Keratinocyte (primary cell): ENCODE data around the gene HS6ST3. TPM values are rescaled to one million over a fixed set of nuclear protein-coding genes. Genes with fewer than 3 reads are reported as not detected.

Experiments
- DNase-seq: peaks from one replicate; pipeline ENCODE4 v3.0.0-alpha.2; 2011; ENCODE audit warnings: low read depth, missing footprints, low spot score
- FAIRE-seq: peaks from 2 replicates; lab custom pipeline; 2011; peaks lifted over from hg19 to GRCh38; lab: Jason Lieb, UNC
- H2AFZ ChIP-seq: 2 replicates; pipeline ENCODE4 v1.6.0; 2012; ENCODE audit warnings: low read length, control low read depth, inconsistent platforms; ENCODE audit not compliant: control insufficient read depth
- H3K27ac ChIP-seq: 2 replicates; pipeline ENCODE4 v1.5.1; 2011; ENCODE audit warnings: low read length; ENCODE audit not compliant: control insufficient read depth, insufficient read depth
- H3K27me3 ChIP-seq: 3 replicates; pipeline ENCODE4 v1.6.0; 2011; ENCODE audit warnings: low read length; ENCODE audit not compliant: control insufficient read depth, insufficient read depth; ENCODE audit errors: extremely low read depth
- H3K36me3 ChIP-seq, 2 experiments: 2 replicates in 1 of 2; 3 replicates in 1 of 2; pipeline ENCODE4 v1.5.1; 2011; ENCODE audit warnings: low read length in 2 of 2, mild to moderate bottlenecking in 1 of 2; ENCODE audit not compliant: control insufficient read depth in 2 of 2, insufficient read depth in 2 of 2; ENCODE audit errors: extremely low read depth in 1 of 2
- H3K4me1 ChIP-seq: 3 replicates; pipeline ENCODE4 v1.5.1; 2011; ENCODE audit warnings: low read length; ENCODE audit not compliant: control insufficient read depth, insufficient read depth; ENCODE audit errors: extremely low read depth
- H3K4me2 ChIP-seq: 3 replicates; pipeline ENCODE4 v1.6.0; 2011; ENCODE audit warnings: low read depth, low read length; ENCODE audit not compliant: control insufficient read depth, insufficient read depth; ENCODE audit errors: extremely low read depth
- H3K4me3 ChIP-seq, 3 experiments: fragments of 200-600 bp in 1 of 3; sonication (generic) in 1 of 3; 2 replicates in 2 of 3; 3 replicates in 1 of 3; pipeline ENCODE4 v1.5.1; 2011 to 2016; ENCODE audit warnings: low read length in 3 of 3, mild to moderate bottlenecking in 3 of 3, control low read depth in 2 of 3, inconsistent platforms in 1 of 3, low read depth in 1 of 3, mixed read lengths in 1 of 3, mixed run types in 1 of 3, moderate library complexity in 1 of 3; ENCODE audit not compliant: control insufficient read depth in 2 of 3, insufficient read depth in 2 of 3; ENCODE audit errors: extremely low read depth in 1 of 3
- H3K79me2 ChIP-seq: 2 replicates; pipeline ENCODE4 v1.6.0; 2012; ENCODE audit warnings: low read length; ENCODE audit not compliant: control insufficient read depth, insufficient read depth
- H3K9ac ChIP-seq: 3 replicates; pipeline ENCODE4 v1.6.0; 2011; ENCODE audit warnings: low read length; ENCODE audit not compliant: control insufficient read depth, insufficient read depth; ENCODE audit errors: extremely low read depth
- H3K9me1 ChIP-seq: 3 replicates; pipeline ENCODE4 v1.6.0; 2011; ENCODE audit warnings: low read length; ENCODE audit not compliant: control insufficient read depth, insufficient read depth; ENCODE audit errors: extremely low read depth
- H3K9me3 ChIP-seq: 2 replicates; pipeline ENCODE4 v1.5.1; 2012; ENCODE audit warnings: low read depth, low read length; ENCODE audit not compliant: control insufficient read depth
- H4K20me1 ChIP-seq: 3 replicates; pipeline ENCODE4 v1.6.0; 2011; ENCODE audit warnings: low read length; ENCODE audit not compliant: control insufficient read depth, insufficient read depth; ENCODE audit errors: extremely low read depth
- CTCF ChIP-seq, 3 experiments: IDR thresholded peaks in 1 of 3; conservative IDR thresholded peaks in 1 of 3; optimal IDR thresholded peaks in 1 of 3; 2 replicates in 2 of 3; 3 replicates in 1 of 3; pipeline versions ENCODE3 to v1.5.1; 2011; ENCODE audit warnings: low read length in 3 of 3, mild to moderate bottlenecking in 3 of 3, moderate library complexity in 2 of 3, control low read depth in 1 of 3, inconsistent platforms in 1 of 3; ENCODE audit not compliant: insufficient read depth in 2 of 3; ENCODE audit errors: extremely low read depth in 1 of 3
- EZH2 ChIP-seq: IDR thresholded peaks from one replicate; pipeline ENCODE4 v1.6.1; 2012; ENCODE audit warnings: inconsistent platforms, mild to moderate bottlenecking, low read length, moderate library complexity
- dilution Hi-C: fragments of 300-500 bp; cut with MboI; formaldehyde crosslinking; loops from one replicate; pipeline ENCODE4 v1.7.0; 2020; ENCODE audit warnings: low sequenced_read_pairs; ENCODE audit not compliant: extremely low pct_ligation_motif_present
- polyA plus RNA-seq, 5 experiments: library from polyadenylated mRNA; depleted of rRNA in 3 of 5; stranded (reverse) in 3 of 5; stranded (forward) in 1 of 5; unstranded in 1 of 5; fragments of >200 nt; gene quantifications; 1 replicate in 1 of 5; 2 replicates in 3 of 5; 3 replicates in 1 of 5; pipeline versions ENCODE4 v1.2.1 to v1.2.3, GENCODE V29; 2011 to 2012; ENCODE audit warnings: missing spikeins in 2 of 5, low read depth in 1 of 5, low replicate concordance in 1 of 5

The HS6ST3 gene
- polyA plus RNA-seq, 1 donor (not counting 4 experiments of a cell fraction or from before 2014, with no cell fraction given) = 0.03 TPM

GRCh38 chr13:96710166-96710862, 620.4 kb downstream of the HS6ST3 start:
- Histone ChIP-seq H4K20me1 (no peaks in the 10 kb centered on the region), H3K27ac (no peak overlapping the region), H3K4me1 (no peaks in the 10 kb centered on the region), H2AFZ (no peak overlapping the region), H3K9ac (no peak overlapping the region), H3K36me3 (no peaks in the 10 kb centered on the region), H3K79me2 (no peaks in the 10 kb centered on the region), H3K9me3 (no peaks in the 10 kb centered on the region), H3K9me1 (no peaks in the 10 kb centered on the region), H3K4me2 (no peak overlapping the region), H3K27me3 (no peaks in the 10 kb centered on the region), H3K4me3 (no peak overlapping the region)
- FAIRE-seq (no peak), DNase-seq (no peak)
- dilution Hi-C loops = no loop called here
- TF ChIP-seq EZH2 = no peak
- no peak for TF ChIP-seq CTCF (optimal IDR thresholded peaks at IDR 0.05 in 1 of 3, IDR thresholded peaks at IDR 0.05 in 1 of 3, conservative IDR thresholded peaks at IDR 0.05 in 1 of 3; ENCODE audit: extremely low read depth in 1 of 3, insufficient read depth in 2 of 3, low read length in 3 of 3)

GRCh38 chr13:96720446-96720845, 630.5 kb downstream of the HS6ST3 start:
- H3K27ac ChIP-seq = no peak overlapping the region
- no peaks in the 10 kb centered on the region for H3K9me1 ChIP-seq
- FAIRE-seq = no peak
- H4K20me1 ChIP-seq = no peaks in the 10 kb centered on the region
- no peaks in the 10 kb centered on the region for H3K36me3 ChIP-seq
- no peaks in the 10 kb centered on the region for H3K4me1 ChIP-seq
- H3K4me3 ChIP-seq = no peak overlapping the region
- H3K9me3 ChIP-seq = no peaks in the 10 kb centered on the region
- DNase-seq = no peak
- TF ChIP-seq CTCF (optimal IDR thresholded peaks at IDR 0.05 in 1 of 3, IDR thresholded peaks at IDR 0.05 in 1 of 3, conservative IDR thresholded peaks at IDR 0.05 in 1 of 3; ENCODE audit: extremely low read depth in 1 of 3, insufficient read depth in 2 of 3, low read length in 3 of 3) (no peak), EZH2 (no peak)
- no peak overlapping the region for H3K9ac ChIP-seq
- H3K27me3 ChIP-seq = no peaks in the 10 kb centered on the region
- H3K4me2 ChIP-seq = no peak overlapping the region
- H3K79me2 ChIP-seq = no peaks in the 10 kb centered on the region
- H2AFZ ChIP-seq = no peak overlapping the region
- dilution Hi-C loops = no loop called here
